Subcutaneous abdominal adipose tissue (tissue), 5 donors: ENCODE measurements around the gene HSP90AB1.

Source experiments
- H3K27ac ChIP-seq: one replicate; pipeline ENCODE4 v1.7.0; 2013; ENCODE audit warnings: low read depth, mild to moderate bottlenecking, inconsistent platforms, low read length, moderate library complexity
- H3K27me3 ChIP-seq, 5 donors: one replicate each; pipeline ENCODE4 v1.7.0; 2013; ENCODE audit warnings: low read length in 5 of 5, inconsistent platforms in 1 of 5; ENCODE audit not compliant: control insufficient read depth in 5 of 5, insufficient read depth in 4 of 5
- H3K36me3 ChIP-seq, 5 donors: one replicate each; pipeline ENCODE4 v1.7.0; 2013; ENCODE audit warnings: low read length in 5 of 5; ENCODE audit not compliant: control insufficient read depth in 5 of 5, insufficient read depth in 5 of 5
- H3K4me1 ChIP-seq, 5 donors: one replicate each; pipeline ENCODE4 v1.7.0; 2013; ENCODE audit warnings: low read length in 5 of 5, mild to moderate bottlenecking in 3 of 5, moderate library complexity in 1 of 5; ENCODE audit not compliant: control insufficient read depth in 5 of 5, insufficient read depth in 5 of 5
- H3K4me3 ChIP-seq, 5 donors: one replicate each; pipeline ENCODE4 v1.7.0; 2013; ENCODE audit warnings: low read length in 5 of 5, low read depth in 1 of 5
- H3K9ac ChIP-seq, 5 donors: one replicate each; pipeline ENCODE4 v1.7.0; 2013; ENCODE audit warnings: low read length in 5 of 5, mild to moderate bottlenecking in 4 of 5, moderate library complexity in 3 of 5
- H3K9me3 ChIP-seq, 5 donors: one replicate each; pipeline ENCODE4 v1.7.0; 2013; ENCODE audit warnings: low read length in 5 of 5; ENCODE audit not compliant: control insufficient read depth in 5 of 5
- donor health status: healthy.
- donor health status: healthy.
- donor health status: healthy.
- donor health status: healthy.
- donor health status: healthy.

The HSP90AB1 gene

GRCh38 chr6:44285552-44286284, 38.8 kb downstream of the HSP90AB1 start:
- no peaks in the 10 kb centered on the region for H3K36me3 ChIP-seq
- H3K4me1 ChIP-seq, result no peaks in the 10 kb centered on the region
- H3K27ac ChIP-seq, result no peak overlapping the region
- no peak overlapping the region for H3K4me3 ChIP-seq
- H3K27me3 ChIP-seq, result peaks cover 23 to 39% (median 32%) of the 10 kb centered on the region in 5 donors
- H3K9me3 ChIP-seq, result no peaks in the 10 kb centered on the region
- no peak overlapping the region for H3K9ac ChIP-seq

- no peak overlapping the region for H3K27ac ChIP-seq
- no peaks in the 10 kb centered on the region for H3K36me3 ChIP-seq
- no peak overlapping the region for H3K4me3 ChIP-seq
- no peak overlapping the region for H3K9ac ChIP-seq
- H3K9me3 ChIP-seq, result no peaks in the 10 kb centered on the region
- H3K27me3 ChIP-seq, result peaks cover 28 to 43% (median 35%) of the 10 kb centered on the region in 5 donors
- no peaks in the 10 kb centered on the region for H3K4me1 ChIP-seq
Observed at GRCh38 chr6:44286285-44286565, 39.3 kb downstream of the HSP90AB1 start.

GRCh38 chr6:44286747-44287146, 39.8 kb downstream of the HSP90AB1 start:
- no peaks in the 10 kb centered on the region for H3K36me3 ChIP-seq
- no peaks in the 10 kb centered on the region for H3K9me3 ChIP-seq
- H3K27me3 ChIP-seq, result peaks cover 28 to 47% (median 40%) of the 10 kb centered on the region in 5 donors
- no peaks in the 10 kb centered on the region for H3K4me1 ChIP-seq
- no peak overlapping the region for H3K9ac ChIP-seq
- H3K4me3 ChIP-seq, result no peak overlapping the region
- no peak overlapping the region for H3K27ac ChIP-seq

- H3K9me3 ChIP-seq, result no peaks in the 10 kb centered on the region
- H3K4me1 ChIP-seq, result no peaks in the 10 kb centered on the region
- H3K27ac ChIP-seq, result no peak overlapping the region
- peaks cover 31 to 64% (median 56%) of the 10 kb centered on the region in 5 donors for H3K27me3 ChIP-seq
- no peak overlapping the region for H3K4me3 ChIP-seq
- no peaks in the 10 kb centered on the region for H3K36me3 ChIP-seq
- H3K9ac ChIP-seq, result no peak overlapping the region
Observed at GRCh38 chr6:44289726-44290260, 42.9 kb downstream of the HSP90AB1 start.

GRCh38 chr6:44291841-44292240, 44.9 kb downstream of the HSP90AB1 start:
- Histone ChIP-seq H3K9ac (no peak overlapping the region), H3K27me3 (peaks cover 50 to 77% (median 70%) of the 10 kb centered on the region in 5 donors), H3K36me3 (no peaks in the 10 kb centered on the region), H3K9me3 (no peaks in the 10 kb centered on the region), H3K4me1 (peaks cover 0 to 2% (median under 1%) of the 10 kb centered on the region in 5 donors), H3K27ac (no peak overlapping the region), H3K4me3 (no peak overlapping the region)

- Histone ChIP-seq H3K27ac (no peak overlapping the region), H3K9ac (no peak overlapping the region), H3K4me3 (no peak overlapping the region), H3K9me3 (no peaks in the 10 kb centered on the region), H3K27me3 (peaks cover 49 to 73% (median 69%) of the 10 kb centered on the region in 5 donors), H3K4me1 (peaks cover 0 to 12% (median 10%) of the 10 kb centered on the region in 5 donors), H3K36me3 (no peaks in the 10 kb centered on the region)
Observed at GRCh38 chr6:44292661-44293365, 45.9 kb downstream of the HSP90AB1 start.

- Histone ChIP-seq H3K27ac (no peak overlapping the region), H3K27me3 (peaks cover 41 to 63% (median 58%) of the 10 kb centered on the region in 5 donors), H3K9ac (no peak overlapping the region), H3K4me1 (peaks cover 1 to 16% (median 13%) of the 10 kb centered on the region in 5 donors), H3K36me3 (peaks cover 0 to 1% (median under 1%) of the 10 kb centered on the region in 5 donors), H3K9me3 (no peaks in the 10 kb centered on the region), H3K4me3 (no peak overlapping the region)
Observed at GRCh38 chr6:44294832-44295791, 48.2 kb downstream of the HSP90AB1 start.

- H3K4me3 ChIP-seq, result peak overlapping the region in 4 of 5 donors; percentile 36 to 65 (median 55)
- peak overlapping the region in 1 of 5 donors; percentile 30 for H3K9ac ChIP-seq
- peaks cover 0 to 23% (median 23%) of the 10 kb centered on the region in 5 donors for H3K36me3 ChIP-seq
- H3K9me3 ChIP-seq, result no peaks in the 10 kb centered on the region
- H3K27me3 ChIP-seq, result peaks cover 27 to 42% (median 39%) of the 10 kb centered on the region in 5 donors
- H3K4me1 ChIP-seq, result peaks cover 1 to 16% (median 13%) of the 10 kb centered on the region in 5 donors
- no peak overlapping the region for H3K27ac ChIP-seq
Observed at GRCh38 chr6:44297063-44298038, 50.5 kb downstream of the HSP90AB1 start.
